Activated CD8-positive, alpha-beta memory T cell treated with anti-CD3 and anti-CD28 coated beads, Interleukin-2, amount 50 U/mL, for 1 hour (primary cell): ENCODE results near the gene SLC17A1.

Experiments
- DNase-seq: peaks from one replicate; pipeline ENCODE4 v3.0.0-alpha.2; 2020; ENCODE audit errors: extremely low read depth

SLC17A1 gene

GRCh38 chr6:25832307-25832662 is 433 bp upstream of the SLC17A1 start:
- no peak for DNase-seq

GRCh38 chr6:25830458-25830857 is 1.4 kb downstream of the SLC17A1 start:
- no peak for DNase-seq

GRCh38 chr6:25829375-25829774 is 2.5 kb downstream of the SLC17A1 start:
- no peak for DNase-seq

GRCh38 chr6:25821341-25821740 is 10.5 kb downstream of the SLC17A1 start:
- DNase-seq = no peak

- DNase-seq = no peak
Measured at GRCh38 chr6:25816252-25816651, 15.6 kb downstream of the SLC17A1 start.

DNA sequence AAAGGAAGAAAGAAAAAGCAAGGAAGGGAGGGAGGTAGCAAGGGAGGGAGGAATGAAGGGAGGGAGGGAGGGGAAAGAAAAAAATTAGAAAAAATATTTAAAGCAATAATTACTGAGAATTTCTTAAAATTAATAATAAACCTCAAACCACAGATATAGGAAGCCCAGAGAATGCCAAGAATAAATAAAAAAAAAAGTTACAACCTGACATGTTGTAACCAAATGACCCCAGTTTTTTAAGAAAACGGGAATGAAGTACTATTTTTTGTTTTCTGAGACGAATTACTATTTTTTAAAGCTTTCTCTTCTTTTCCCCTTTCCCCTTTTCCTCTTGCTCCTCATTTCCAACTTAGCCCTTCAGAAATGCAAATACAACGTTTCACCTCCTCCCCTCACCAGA is 16.7 kb downstream of the SLC17A1 start:
- no peak for DNase-seq

DNA sequence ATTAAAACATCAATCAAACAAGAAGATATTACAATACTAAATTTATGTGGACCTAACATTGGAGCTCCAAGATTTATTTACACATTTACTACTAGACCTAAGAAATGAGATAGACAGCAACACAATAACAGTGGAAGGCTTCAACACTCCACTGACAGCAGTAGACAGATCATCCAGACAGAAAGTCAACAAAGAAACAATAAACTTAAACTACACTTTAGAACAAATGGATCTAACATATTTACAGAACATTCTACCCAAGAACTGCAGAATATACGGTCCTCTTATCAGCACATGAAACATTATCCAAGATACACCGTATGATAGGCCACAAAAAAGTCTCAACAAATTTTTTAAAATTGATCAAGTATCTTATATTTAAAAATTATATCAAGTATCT is 27.0 kb downstream of the SLC17A1 start:
- no peak for DNase-seq

DNA sequence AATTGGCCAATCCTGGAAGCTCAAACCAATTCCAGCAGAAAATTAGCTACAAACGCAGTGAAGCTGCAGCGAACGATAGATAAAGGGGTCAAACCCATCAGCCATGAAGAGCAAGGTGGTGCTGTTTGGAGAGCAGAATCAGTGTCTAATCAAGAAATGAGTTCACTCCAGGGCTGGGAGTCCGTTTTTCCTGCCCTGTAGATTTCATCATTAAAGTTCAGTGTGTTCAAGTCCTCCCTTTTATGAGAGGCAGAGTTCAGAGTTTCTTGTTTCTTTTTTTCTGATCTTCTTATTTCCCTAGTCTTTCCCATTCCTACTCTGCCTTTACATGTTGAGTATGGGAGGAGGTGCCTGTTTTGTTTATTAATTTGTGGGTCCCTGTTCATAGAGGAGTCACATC is 30.4 kb downstream of the SLC17A1 start:
- DNase-seq = no peak

DNA sequence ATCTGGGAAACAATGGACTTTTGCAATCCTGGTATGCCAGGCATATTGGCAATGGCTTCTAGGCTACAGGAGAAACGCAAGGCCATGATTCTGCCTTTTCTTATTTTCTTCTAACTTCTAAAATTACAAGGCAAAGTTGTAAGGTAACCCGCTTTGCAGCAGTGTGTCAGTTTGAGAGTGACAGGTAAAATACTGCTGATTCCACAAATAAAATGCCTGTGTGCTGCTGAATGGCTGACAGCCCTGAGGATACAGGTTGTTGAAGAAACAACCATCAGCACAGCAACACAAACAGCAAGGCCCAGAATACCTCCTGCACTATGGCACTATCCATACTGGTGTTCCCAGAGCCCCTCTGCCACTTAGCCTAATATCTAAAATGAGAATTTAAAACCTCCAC is 37.1 kb downstream of the SLC17A1 start:
- DNase-seq = no peak

DNA sequence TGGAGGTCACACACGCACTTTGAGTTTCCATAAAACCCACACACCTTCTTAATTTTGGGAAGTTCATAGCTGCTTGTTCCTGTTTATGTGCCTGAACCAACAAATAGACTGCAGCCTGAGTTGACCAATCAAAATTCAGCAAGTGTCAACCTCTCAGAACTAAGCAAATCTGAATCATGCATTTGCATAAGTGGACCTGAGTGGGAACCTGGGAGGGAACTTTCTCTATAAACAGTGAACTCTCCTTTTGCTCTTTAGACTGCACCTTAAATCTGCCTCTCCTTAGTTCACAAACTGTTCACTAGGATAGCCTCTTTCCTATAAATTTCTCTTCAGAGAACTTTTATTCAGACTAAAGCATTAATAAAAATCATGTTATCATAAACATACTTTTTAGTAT is 37.9 kb downstream of the SLC17A1 start:
- no peak for DNase-seq

DNA sequence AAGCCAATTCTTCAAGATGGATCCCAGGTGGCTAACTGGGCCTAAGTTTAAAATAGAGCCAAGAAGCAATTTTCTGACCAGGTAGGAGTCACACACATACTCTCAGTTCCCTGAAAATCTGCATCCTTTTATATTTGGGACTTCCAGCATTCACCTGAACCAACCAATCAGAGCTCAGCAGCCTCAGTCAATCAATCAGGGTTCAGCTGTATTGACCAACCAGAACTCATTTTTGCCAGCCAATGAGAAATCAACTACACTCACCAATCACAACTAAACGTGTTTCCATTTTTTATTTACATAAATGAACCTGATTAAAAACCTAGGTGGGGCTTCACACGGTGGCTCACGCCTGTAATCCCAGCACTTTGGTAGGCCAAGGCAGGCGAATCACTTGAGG is 39.8 kb downstream of the SLC17A1 start:
- no peak for DNase-seq

GRCh38 chr6:25789475-25789874 is 42.4 kb downstream of the SLC17A1 start:
- no peak for DNase-seq

DNA sequence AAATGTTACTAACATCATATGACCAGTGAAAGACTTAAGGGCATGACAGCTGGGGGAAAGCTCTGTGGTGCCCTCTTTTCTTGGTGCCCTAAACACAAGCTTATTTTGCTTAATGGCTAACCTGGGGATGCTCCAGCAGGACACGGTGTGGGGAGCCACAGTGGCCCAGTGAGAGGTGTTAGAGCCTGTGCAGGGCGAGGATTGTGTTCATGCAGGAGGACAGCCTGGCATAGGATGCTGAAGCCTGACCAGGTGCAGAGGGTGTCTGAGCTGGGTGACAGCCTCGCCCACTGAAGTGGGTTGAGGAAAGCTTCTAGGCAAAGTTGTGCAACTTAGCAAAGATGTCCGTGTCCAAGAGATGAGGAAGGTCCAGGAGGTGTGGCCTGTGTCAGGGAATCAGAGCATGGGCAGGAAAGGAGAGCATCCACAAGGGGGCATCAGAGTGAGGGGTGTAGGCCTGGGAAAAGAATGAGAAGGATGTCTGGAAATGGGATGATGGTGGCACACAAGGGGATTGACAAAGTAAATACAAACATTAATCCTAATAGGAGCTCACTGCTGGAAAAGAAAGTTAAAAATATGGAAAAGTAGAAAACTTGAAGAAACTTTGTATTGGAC is 43.4 kb downstream of the SLC17A1 start:
- peak; percentile 1 for DNase-seq

DNA sequence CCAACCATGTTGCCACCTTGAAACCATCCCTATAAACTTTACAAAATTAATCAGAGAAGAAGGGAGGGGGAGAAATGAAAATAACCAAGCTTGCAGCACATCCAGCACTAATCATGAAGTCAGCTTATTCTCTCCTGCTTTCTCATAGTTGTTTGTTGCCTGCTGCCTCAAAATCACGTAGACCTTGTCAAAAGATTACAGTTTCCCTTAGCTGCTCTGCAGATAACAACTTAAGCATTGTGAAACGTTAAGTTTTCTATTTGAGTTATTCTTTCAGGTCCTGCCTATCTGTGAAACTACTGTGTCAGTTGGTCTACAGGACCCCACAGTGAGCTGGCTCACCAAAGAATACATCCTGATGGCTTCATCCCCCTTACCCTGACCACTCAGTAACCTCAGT is 44.4 kb downstream of the SLC17A1 start:
- DNase-seq = no peak

GRCh38 chr6:25781134-25781533 is 50.7 kb downstream of the SLC17A1 start:
- DNase-seq = no peak

DNA sequence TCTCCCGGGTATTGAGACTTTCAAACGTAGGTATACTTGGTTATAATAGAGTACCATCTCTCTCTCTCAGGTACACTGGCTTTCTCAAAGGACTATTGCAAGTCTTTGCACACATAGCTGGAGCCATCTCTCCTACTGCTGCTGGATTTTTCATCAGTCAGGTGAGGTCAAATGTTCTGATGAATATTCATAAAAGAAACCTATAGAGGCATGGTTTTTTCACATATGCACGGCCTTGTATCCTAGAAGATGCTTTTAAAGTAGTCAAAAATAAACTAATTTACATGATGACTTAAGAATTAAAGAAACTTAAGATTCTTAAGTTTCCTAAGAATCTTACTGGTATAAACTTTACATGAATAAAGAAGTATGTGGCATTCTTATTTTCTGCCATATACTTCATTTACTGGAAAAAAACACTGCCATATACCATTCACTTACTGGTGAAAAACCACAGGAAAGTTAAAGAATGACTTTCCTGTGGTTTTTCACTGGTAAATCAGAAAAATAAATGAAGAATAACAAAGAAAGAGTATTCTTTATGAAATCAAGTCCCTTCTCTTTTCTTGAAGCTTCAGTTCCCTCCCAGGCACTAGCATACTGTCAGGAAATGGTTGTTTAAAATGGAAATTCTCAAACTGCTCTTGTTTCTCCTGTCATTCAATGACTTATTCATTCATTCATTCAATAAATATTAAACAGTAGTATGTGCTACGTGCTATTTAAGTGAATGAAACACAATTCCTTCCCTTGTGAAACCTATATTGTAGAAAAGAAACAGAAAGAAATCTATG is 53.8 kb downstream of the SLC17A1 start:
- no peak for DNase-seq

GRCh38 chr6:25777031-25777430 is 54.8 kb downstream of the SLC17A1 start:
- DNase-seq = no peak

DNA sequence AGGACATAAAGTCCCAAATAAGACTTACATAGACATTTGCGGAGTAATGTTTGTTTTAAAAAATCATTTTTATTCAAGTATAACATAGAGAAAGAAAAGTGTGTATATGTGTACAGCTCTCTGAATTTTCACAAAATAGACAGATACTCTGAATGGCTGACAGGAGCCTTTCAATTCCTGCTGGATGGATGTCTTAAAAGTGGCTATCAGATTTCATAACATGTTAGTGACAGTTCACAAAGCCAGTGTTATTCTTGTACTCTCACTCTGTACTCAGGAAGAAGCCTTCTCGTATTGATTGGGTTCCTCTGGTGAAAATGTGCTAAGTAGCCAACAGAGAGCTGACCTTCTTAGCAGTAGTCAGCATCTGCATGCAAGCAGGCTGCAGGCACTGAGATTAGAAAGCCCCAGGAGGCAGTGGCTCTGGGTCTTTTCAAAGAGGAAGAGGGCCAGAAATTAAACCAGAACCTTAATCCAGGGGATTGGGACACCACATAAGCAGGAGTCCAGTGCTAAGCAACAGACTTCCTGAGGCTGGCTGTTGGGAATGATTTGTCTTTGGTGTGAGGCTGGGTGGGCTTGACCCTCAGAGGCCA is 57.6 kb downstream of the SLC17A1 start:
- DNase-seq = no peak

DNA sequence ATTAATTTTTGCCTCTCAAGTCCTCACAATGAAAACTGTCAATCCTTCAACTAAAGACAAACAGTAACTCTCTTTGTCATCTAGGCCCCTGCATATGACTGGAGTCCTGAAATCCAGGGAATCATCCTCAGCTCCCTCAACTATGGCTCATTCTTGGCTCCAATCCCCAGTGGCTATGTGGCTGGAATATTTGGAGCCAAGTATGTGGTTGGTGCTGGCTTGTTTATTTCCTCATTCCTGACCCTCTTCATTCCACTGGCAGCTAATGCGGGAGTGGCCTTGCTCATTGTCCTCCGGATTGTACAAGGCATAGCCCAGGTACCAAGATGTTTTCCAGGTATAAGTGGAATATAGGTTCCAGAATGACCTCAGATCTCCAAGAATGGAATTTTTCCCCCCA is 61.9 kb downstream of the SLC17A1 start:
- no peak for DNase-seq

GRCh38 chr6:25768566-25768965 is 63.3 kb downstream of the SLC17A1 start:
- DNase-seq = no peak

DNA sequence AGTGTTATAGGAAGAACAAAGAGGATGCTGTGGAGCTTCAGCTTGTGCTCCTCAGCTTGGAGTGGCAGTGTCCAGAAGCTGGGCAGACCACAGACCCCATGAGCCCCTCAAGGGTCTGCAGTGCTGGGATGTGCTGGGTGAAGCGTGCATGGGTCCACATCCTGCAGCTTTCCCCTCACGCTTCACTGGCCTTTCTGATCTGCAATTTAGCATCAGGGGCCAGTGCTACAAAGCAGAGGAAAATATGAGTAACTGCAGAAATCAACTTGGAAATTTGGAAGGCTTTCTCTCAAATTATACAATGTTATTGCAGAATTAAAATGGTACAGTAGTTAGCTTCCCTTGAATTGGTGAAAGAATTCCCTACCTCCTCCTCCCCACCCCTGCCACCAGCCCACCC is 67.2 kb downstream of the SLC17A1 start:
- no peak for DNase-seq

DNA sequence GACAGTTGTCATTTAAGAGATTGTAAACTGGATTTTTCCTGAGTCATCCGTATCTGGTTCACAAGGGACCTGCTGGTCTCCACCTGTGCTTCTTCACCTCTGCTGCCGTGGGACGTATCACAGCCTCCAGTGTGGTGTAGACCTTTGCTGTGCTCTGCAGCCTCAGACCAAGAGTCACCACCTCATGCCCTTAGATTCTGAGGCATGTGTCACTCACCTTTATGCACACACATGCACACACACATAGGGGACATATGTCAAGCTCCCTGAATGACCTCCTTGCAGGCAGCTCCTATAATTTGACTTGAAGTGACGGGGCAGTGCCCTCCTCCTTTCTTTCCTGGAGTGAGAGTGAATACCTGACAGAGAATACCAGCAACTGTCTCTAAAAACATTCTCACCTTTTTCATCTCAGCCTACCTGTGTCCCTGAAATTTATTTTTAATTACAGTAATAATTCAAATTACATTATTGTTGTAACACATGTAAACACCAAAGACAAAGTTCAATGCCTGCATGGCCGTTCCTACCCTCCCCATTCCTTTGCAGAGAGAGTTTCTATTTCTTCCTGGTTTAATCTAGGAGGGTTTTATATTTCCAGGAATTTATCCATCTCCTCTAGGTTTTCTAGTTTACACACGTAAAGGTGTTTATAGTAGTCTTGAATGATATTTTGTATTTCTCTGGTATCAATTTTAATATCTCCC is 73.8 kb downstream of the SLC17A1 start:
- no peak for DNase-seq
